Neural cell (in vitro differentiated cells): ENCODE measurements around the gene RBMS3.

Experiments used
- EP300 ChIP-seq: fragments of 450-650 bp; conservative IDR thresholded peaks from 2 replicates; pipeline ENCODE4 v1.6.1; 2014; ENCODE audit warnings: antibody characterized with exemption, mild to moderate bottlenecking, moderate library complexity; ENCODE audit not compliant: poor library complexity, severe bottlenecking
- EZH2 ChIP-seq: fragments of 200-600, 300-800 bp; shearing (Covaris generic), sonication (generic); IDR thresholded peaks from 2 replicates; pipeline ENCODE4 v1.6.1; 2014; ENCODE audit warnings: antibody characterized with exemption, low read length, borderline replicate concordance, mild to moderate bottlenecking; ENCODE audit not compliant: insufficient read depth, poor library complexity, severe bottlenecking
- POLR2AphosphoS5 ChIP-seq: IDR thresholded peaks from 2 replicates; pipeline ENCODE4 v1.6.1; 2012
- RAD21 ChIP-seq: fragments of 450-650 bp; conservative IDR thresholded peaks from 2 replicates; pipeline ENCODE4 v1.6.1; 2014; ENCODE audit warnings: antibody characterized with exemption, mild to moderate bottlenecking, moderate library complexity
- TAF1 ChIP-seq: IDR thresholded peaks from 2 replicates; pipeline ENCODE4 v1.6.1; 2012; ENCODE audit warnings: low read depth
- TF ChIP-seq, protein P1 (sequence below): IDR thresholded peaks from 2 replicates; pipeline ENCODE4 v1.6.1; 2012; ENCODE audit warnings: borderline replicate concordance
- TF ChIP-seq, protein P2 (sequence below): fragments of 450-650 bp; IDR thresholded peaks from 2 replicates; pipeline ENCODE4 v1.5.1; 2014; ENCODE audit warnings: antibody characterized with exemption, mild to moderate bottlenecking, moderate library complexity; ENCODE audit not compliant: poor library complexity, severe bottlenecking

DNA sequence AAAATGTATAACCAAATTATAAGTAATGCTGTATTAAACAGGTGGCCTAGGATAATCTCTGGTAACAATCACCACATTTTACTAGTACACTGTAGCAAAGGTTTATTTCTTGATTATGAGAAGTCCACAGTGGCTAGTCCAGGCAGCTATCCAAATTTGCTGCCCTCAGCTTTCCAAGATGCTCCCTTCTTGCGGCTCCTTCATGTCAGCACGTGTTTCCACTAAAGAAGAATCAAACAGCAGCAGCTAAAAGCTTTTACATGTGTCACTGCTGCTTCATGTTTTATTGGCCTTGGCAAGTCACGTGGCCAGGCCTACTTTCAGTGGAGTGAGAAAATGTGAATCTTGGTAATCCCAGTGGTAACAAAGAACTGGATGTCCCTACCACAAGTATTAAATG is 5.6 kb upstream of the RBMS3 start:
- TF ChIP-seq TAF1 (no peak), EP300 (no peak), EZH2 (no peak), POLR2AphosphoS5 (no peak), RAD21 (no peak)
- TF ChIP-seq, protein P1, sequence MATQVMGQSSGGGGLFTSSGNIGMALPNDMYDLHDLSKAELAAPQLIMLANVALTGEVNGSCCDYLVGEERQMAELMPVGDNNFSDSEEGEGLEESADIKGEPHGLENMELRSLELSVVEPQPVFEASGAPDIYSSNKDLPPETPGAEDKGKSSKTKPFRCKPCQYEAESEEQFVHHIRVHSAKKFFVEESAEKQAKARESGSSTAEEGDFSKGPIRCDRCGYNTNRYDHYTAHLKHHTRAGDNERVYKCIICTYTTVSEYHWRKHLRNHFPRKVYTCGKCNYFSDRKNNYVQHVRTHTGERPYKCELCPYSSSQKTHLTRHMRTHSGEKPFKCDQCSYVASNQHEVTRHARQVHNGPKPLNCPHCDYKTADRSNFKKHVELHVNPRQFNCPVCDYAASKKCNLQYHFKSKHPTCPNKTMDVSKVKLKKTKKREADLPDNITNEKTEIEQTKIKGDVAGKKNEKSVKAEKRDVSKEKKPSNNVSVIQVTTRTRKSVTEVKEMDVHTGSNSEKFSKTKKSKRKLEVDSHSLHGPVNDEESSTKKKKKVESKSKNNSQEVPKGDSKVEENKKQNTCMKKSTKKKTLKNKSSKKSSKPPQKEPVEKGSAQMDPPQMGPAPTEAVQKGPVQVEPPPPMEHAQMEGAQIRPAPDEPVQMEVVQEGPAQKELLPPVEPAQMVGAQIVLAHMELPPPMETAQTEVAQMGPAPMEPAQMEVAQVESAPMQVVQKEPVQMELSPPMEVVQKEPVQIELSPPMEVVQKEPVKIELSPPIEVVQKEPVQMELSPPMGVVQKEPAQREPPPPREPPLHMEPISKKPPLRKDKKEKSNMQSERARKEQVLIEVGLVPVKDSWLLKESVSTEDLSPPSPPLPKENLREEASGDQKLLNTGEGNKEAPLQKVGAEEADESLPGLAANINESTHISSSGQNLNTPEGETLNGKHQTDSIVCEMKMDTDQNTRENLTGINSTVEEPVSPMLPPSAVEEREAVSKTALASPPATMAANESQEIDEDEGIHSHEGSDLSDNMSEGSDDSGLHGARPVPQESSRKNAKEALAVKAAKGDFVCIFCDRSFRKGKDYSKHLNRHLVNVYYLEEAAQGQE, result no peak
- TF ChIP-seq, protein P2, sequence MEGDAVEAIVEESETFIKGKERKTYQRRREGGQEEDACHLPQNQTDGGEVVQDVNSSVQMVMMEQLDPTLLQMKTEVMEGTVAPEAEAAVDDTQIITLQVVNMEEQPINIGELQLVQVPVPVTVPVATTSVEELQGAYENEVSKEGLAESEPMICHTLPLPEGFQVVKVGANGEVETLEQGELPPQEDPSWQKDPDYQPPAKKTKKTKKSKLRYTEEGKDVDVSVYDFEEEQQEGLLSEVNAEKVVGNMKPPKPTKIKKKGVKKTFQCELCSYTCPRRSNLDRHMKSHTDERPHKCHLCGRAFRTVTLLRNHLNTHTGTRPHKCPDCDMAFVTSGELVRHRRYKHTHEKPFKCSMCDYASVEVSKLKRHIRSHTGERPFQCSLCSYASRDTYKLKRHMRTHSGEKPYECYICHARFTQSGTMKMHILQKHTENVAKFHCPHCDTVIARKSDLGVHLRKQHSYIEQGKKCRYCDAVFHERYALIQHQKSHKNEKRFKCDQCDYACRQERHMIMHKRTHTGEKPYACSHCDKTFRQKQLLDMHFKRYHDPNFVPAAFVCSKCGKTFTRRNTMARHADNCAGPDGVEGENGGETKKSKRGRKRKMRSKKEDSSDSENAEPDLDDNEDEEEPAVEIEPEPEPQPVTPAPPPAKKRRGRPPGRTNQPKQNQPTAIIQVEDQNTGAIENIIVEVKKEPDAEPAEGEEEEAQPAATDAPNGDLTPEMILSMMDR, result no peak
